HepG2 (cell line): ENCODE data around the gene MED9. TPM values are rescaled to one million over a fixed set of nuclear protein-coding genes. Genes with fewer than 3 reads are reported as not detected.

Experiments used
- AKNA ChIP-seq: sonication (generic); formaldehyde crosslinking; IDR thresholded peaks from 2 replicates; pipeline ENCODE4 v1.4.0; 2020; ENCODE audit warnings: missing genetic modification reagents, borderline replicate concordance
- DMAP1 ChIP-seq: IDR thresholded peaks from 2 replicates; pipeline ENCODE4 v1.6.1; 2016
- EEA1 ChIP-seq: sonication (generic); formaldehyde crosslinking; IDR thresholded peaks from 2 replicates; pipeline ENCODE4 v1.5.1; 2020; ENCODE audit warnings: mild to moderate bottlenecking, missing genetic modification reagents, borderline replicate concordance
- FOXO4 ChIP-seq: sonication (generic); formaldehyde crosslinking; conservative IDR thresholded peaks from 2 replicates; pipeline ENCODE4 v1.8.1; 2023; ENCODE audit warnings: missing genetic modification reagents
- KDM3A ChIP-seq: IDR thresholded peaks from 2 replicates; pipeline ENCODE4 v1.6.1; 2018; ENCODE audit warnings: low read depth, missing compliant biosample characterization
- MIER2 ChIP-seq: IDR thresholded peaks from 2 replicates; pipeline ENCODE4 v1.6.1; 2016; ENCODE audit warnings: missing biosample characterization, missing genetic modification reagents
- MLLT10 ChIP-seq: sonication (generic); formaldehyde crosslinking; IDR thresholded peaks from 2 replicates; pipeline ENCODE4 v1.4.0; 2020; ENCODE audit warnings: missing genetic modification reagents
- MZF1 ChIP-seq: sonication (generic); formaldehyde crosslinking; IDR thresholded peaks from 2 replicates; pipeline ENCODE4 v1.8.1; 2023; ENCODE audit warnings: mild to moderate bottlenecking, missing genetic modification reagents, borderline replicate concordance
- REPIN1 ChIP-seq: sonication (generic); formaldehyde crosslinking; IDR thresholded peaks from 2 replicates; pipeline ENCODE4 v1.8.0; 2022; ENCODE audit warnings: missing genetic modification reagents, low read depth, mild to moderate bottlenecking, borderline replicate concordance
- SIX4 ChIP-seq: sonication (generic); formaldehyde crosslinking; IDR thresholded peaks from 2 replicates; pipeline ENCODE4 v1.4.0; 2020; ENCODE audit warnings: missing genetic modification reagents
- SMARCE1 ChIP-seq: fragments of 450-650 bp; IDR thresholded peaks from 2 replicates; pipeline ENCODE4 v1.6.1; 2017; ENCODE audit warnings: borderline replicate concordance
- STAG1 ChIP-seq: sonication (generic); formaldehyde crosslinking; IDR thresholded peaks from 2 replicates; pipeline ENCODE4 v1.4.0; 2020; ENCODE audit warnings: missing genetic modification reagents
- ZBTB14 ChIP-seq: sonication (generic); formaldehyde crosslinking; IDR thresholded peaks from 2 replicates; pipeline ENCODE4 v1.4.0; 2020; ENCODE audit warnings: missing genetic modification reagents
- ZBTB37 ChIP-seq: sonication (generic); formaldehyde crosslinking; IDR thresholded peaks from 2 replicates; pipeline ENCODE4 v1.4.0; 2020; ENCODE audit warnings: mild to moderate bottlenecking, missing genetic modification reagents
- ZNF101 ChIP-seq: sonication (generic); formaldehyde crosslinking; IDR thresholded peaks from 2 replicates; pipeline ENCODE4 v1.4.0; 2020; ENCODE audit warnings: mild to moderate bottlenecking, low read depth, missing genetic modification reagents, borderline replicate concordance
- ZNF12 ChIP-seq: sonication (generic); formaldehyde crosslinking; IDR thresholded peaks from 2 replicates; pipeline ENCODE4 v1.5.0; 2020; ENCODE audit warnings: missing genetic modification reagents
- ZNF234 ChIP-seq: sonication (generic); formaldehyde crosslinking; conservative IDR thresholded peaks from 2 replicates; pipeline ENCODE4 v1.5.1; 2020; ENCODE audit warnings: mild to moderate bottlenecking, missing genetic modification reagents
- ZNF256 ChIP-seq: sonication (generic); formaldehyde crosslinking; conservative IDR thresholded peaks from 2 replicates; pipeline ENCODE4 v1.4.0; 2020; ENCODE audit warnings: missing genetic modification reagents
- ZNF317 ChIP-seq: sonication (generic); formaldehyde crosslinking; IDR thresholded peaks from 2 replicates; pipeline ENCODE4 v1.5.0; 2020; ENCODE audit warnings: mild to moderate bottlenecking, missing genetic modification reagents
- ZNF616 ChIP-seq: sonication (generic); formaldehyde crosslinking; IDR thresholded peaks from 2 replicates; pipeline ENCODE4 v1.5.0; 2020; ENCODE audit warnings: low read depth, mild to moderate bottlenecking, missing genetic modification reagents
- ZNF644 ChIP-seq: IDR thresholded peaks from 2 replicates; pipeline ENCODE4 v1.6.1; 2016; ENCODE audit warnings: low read depth
- polyA plus RNA-seq, 8 experiments: library from polyadenylated mRNA; depleted of rRNA in 3 of 8; stranded (reverse) in 7 of 8; unstranded in 1 of 8; fragments of >200 nt; fragmentation: Illumina TruSeq in 4 of 8; extraction: Trizol in 4 of 8; gene quantifications; 2 replicates each; pipeline versions ENCODE4 v1.2.1 to v1.2.3, GENCODE V29; 2011 to 2016; ENCODE audit warnings: low read depth in 4 of 8, missing spikeins in 1 of 8, mixed read lengths in 1 of 8; ENCODE audit not compliant: insufficient read depth in 1 of 8
- total RNA-seq, 5 experiments: library from RNA; depleted of rRNA; stranded (reverse); fragments of >200 nt; fragmentation: Illumina TruSeq; extraction: Trizol; gene quantifications; 2 replicates each; pipeline ENCODE4 v1.2.3, GENCODE V29; 2016; ENCODE audit warnings: low read depth in 1 of 5

MED9 gene
- total and polyA plus RNA-seq, 2 of the 13 experiments (the other 11 are each of a cell fraction or from before 2014, with no cell fraction given): 11.9 to 15.1 TPM

- TF ChIP-seq ZBTB37 (peak; percentile 99), ZNF234 (CRISPR knock-in tag) (no peak), ZNF12 (CRISPR knock-in tag) (peak; percentile 53; the same call in 1 of the 2 replicates), STAG1 (0 out of 2 replicates have a peak, but pooled peaks have one; percentile 18), MLLT10 (CRISPR knock-in tag) (no peak), MZF1 (no peak), EEA1 (CRISPR knock-in tag) (no peak), MIER2 (CRISPR knock-in tag) (0 out of 2 replicates have a peak, but pooled peaks have one; percentile 42), ZNF256 (CRISPR knock-in tag) (peak; percentile 81; the same call in 1 of the 2 replicates), ZNF317 (CRISPR knock-in tag) (no peak), ZNF101 (CRISPR knock-in tag) (0 out of 2 replicates have a peak, but pooled peaks have one; percentile 56), ZNF644 (CRISPR knock-in tag) (peak; percentile 59; the same call in 1 of the 2 replicates), AKNA (CRISPR knock-in tag) (no peak), REPIN1 (no peak; the same call in 1 of the 2 replicates), FOXO4 (CRISPR knock-in tag) (no peak), ZNF616 (CRISPR knock-in tag) (no peak), KDM3A (CRISPR knock-in tag) (peak; percentile 63), DMAP1 (CRISPR knock-in tag) (peak; percentile 40; the same call in 1 of the 2 replicates), SMARCE1 (no peak), ZBTB14 (CRISPR knock-in tag) (no peak), SIX4 (CRISPR knock-in tag) (peak; percentile 69)
These were observed 30.7 kb upstream of the MED9 start (continued) for GRCh38 chr17:17445925-17446665.
